Measurements from ENCODE around the gene UCP3.
A peak's percentile ranks its signal among the peaks of the same experiment; 100 is the strongest.

Gene UCP3

GRCh38 chr11:74017631-74018030, 8.7 kb upstream of the UCP3 start:
- no peak for DNase-seq

- no peak for DNase-seq
Observed at GRCh38 chr11:74015919-74016684, 7.2 kb upstream of the UCP3 start.

GRCh38 chr11:74014880-74015279, 6.0 kb upstream of the UCP3 start:
- no peak for DNase-seq

- DNase-seq = no peak
Observed at GRCh38 chr11:74013141-74013540, 4.3 kb upstream of the UCP3 start.

- DNase-seq = no peak
Observed at GRCh38 chr11:74012074-74012809, 3.4 kb upstream of the UCP3 start.

GRCh38 chr11:74011360-74012073, 2.6 kb upstream of the UCP3 start:
- DNase-seq = peak; percentile 13

GRCh38 chr11:74010306-74011300, 1.7 kb upstream of the UCP3 start:
- DNase-seq = no peak

GRCh38 chr11:74009675-74010305, 905 bp upstream of the UCP3 start:
- DNase-seq = no peak

GRCh38 chr11:74009230-74009547, 304 bp upstream of the UCP3 start:
- DNase-seq = no peak

- no peak for DNase-seq
Observed at GRCh38 chr11:74007691-74008372, 1.1 kb downstream of the UCP3 start.

- no peak for DNase-seq
Observed at GRCh38 chr11:74006743-74007304, 2.1 kb downstream of the UCP3 start.

- DNase-seq = no peak
Observed at GRCh38 chr11:74005721-74006517, 3.0 kb downstream of the UCP3 start.

GRCh38 chr11:74004759-74005615, 3.9 kb downstream of the UCP3 start:
- peak; percentile 61 for DNase-seq

- no peak for DNase-seq
Observed at GRCh38 chr11:74004046-74004695, 4.7 kb downstream of the UCP3 start.

GRCh38 chr11:74002832-74003231, 6.1 kb downstream of the UCP3 start:
- no peak for DNase-seq

- DNase-seq = no peak
Observed at GRCh38 chr11:74001822-74002286, 7.0 kb downstream of the UCP3 start.

GRCh38 chr11:74000307-74001133, 8.4 kb downstream of the UCP3 start:
- no peak for DNase-seq
